Fibroblast of skin of left quadriceps (primary cell): ENCODE data around the gene KCNK1.

Experiments
- DNase-seq, 2 experiments: peaks; one replicate each; pipeline ENCODE4 v3.0.0-alpha.2; 2013; ENCODE audit warnings: low read depth in 2 of 2

KCNK1 gene

DNA sequence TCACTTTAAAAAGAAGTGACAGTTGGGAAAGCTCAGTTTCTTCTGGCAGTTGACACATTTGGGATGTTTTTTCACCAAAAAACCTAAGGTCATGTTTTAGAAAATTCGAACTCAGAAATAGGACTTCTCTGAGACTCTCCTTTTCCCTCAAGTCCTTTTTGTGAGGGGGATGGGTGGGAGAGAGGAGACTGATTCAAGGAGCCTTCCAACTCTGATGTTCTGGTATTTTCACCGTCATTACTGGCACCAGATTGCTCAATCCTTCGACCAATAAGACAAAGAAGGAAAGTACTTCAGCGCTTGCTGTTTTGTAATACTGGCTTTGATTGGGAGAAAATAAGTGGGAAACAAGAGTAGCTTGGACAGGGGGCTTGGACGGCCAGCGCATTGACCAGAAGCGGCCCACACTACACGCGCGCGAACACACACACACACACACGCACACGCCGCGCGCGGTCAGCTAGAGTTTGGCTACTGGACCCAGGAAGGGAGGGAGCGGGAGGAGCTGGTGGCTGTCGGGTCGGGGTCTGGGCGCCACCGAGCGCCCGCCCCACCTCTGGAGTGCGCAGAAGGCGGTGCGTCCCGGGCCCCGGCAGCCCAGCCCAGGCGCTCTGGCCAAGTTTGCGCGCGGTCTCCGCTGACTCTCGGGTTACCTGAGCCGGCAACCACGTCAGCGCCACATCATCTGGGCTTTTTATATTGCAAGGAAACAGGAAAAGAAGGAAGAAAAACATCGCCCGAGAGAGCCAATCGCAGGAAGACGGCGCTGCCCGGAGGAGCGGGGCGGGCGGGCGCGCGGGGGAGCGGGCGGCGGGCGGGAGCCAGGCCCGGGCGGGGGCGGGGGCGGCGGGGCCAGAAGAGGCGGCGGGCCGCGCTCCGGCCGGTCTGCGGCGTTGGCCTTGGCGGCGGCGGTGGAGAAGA lies at the start of gene KCNK1:
TSS of gene KCNK1 (plus strand) at position 855 of the 921 bp plus-strand sequence. CDS start at position 921, 66 bp downstream.
- peak; percentile 77 for DNase-seq

DNA sequence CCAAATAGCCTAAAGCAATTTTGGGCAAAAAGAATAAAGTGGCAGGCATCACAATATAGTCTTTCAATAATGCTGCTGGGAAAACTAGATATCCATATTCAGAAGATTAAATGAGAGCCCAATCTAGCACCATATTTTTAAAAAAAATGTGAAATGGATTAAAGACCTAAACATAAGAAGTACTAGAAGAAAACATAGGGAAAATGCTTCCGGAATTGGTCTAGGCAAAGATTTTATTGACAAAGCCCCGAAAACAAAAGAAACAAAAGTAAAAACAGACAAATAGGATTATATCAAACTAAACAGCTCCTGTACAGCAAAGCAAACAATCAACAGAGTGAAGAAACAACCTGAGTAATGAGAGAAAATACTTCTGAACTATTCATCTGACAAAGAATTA lies 48.6 kb upstream of the KCNK1 start:
- DNase-seq = no peak

DNA sequence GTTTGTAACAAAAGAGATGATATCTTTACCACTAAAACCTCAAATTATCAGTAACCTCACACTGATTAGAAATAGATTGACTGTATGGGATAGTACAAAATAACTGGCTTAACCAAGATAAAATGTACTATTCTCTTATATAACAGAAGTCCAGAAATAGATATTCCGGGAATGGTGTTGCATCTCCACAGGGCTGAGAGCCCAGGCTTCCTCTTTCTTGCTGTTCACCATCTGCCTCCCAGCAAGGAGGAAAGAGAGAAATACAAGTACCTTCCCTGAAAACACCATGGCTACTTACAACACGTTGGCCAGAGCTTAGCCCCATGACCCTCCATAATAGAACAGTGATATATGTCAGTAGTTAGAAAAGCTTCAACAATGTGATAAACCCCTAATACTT lies 47.0 kb upstream of the KCNK1 start:
- DNase-seq = no peak

- DNase-seq = peak; percentile 9 to 13
Measured at GRCh38 chr1:233569636-233570035, 44.3 kb upstream of the KCNK1 start.

DNA sequence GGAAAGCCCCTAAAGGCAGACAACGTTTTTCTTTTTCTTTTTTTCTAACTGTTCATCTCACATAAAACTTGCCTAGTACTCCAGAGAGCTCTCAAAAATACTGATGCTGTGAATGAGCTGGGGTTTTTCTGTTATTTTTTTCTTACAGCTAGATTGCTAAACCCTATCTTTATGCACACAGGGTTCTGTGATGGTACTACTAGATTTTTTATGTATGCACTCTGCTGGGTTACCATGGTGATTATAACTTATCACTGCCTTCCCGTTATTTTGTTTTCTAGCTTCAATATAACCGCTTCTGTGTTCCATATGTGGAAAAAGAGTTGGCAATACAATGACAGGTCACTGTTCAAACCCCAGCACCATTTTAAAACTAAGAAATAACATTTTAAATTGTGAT lies 43.7 kb upstream of the KCNK1 start:
- no peak for DNase-seq

DNA sequence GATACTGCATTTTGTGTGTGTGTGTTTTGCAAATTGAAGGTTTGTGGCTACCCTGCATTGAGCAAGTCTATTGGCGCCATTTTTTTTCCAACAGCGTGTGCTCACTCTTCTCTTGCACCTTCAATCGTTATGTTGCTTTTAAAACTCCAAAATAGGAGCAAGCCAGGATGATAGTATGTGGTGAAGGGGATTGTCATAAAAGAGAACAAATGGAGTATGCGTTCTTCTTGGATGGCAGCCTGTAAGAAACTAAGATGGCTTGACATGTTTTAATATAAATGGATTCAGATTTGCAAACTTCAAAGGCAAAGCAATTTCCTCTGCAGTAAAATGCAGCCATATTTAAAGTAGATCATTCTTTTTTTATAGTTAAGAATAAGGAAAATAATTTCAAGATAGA lies 43.2 kb upstream of the KCNK1 start:
- DNase-seq = no peak

GRCh38 chr1:233572896-233573295 lies 41.0 kb upstream of the KCNK1 start:
- DNase-seq = no peak

DNA sequence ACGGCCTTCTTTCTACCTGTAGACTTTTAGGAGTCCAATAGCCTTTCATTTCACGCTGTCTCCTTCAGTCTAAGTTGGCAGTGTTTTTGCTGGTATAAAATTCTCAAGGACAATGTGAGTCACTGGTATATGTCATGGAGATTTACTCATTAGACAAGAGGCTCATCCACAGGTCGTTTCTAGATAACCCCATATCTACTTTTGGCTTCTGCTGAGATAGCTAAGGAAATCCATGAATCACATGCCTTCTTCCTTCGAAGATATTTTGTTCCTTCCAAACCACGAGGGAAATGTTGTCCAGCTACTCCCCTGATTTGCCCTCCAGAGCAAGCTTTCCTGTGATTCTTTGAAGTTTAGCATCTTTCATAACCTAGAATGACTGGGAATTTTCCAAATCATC lies 38.5 kb upstream of the KCNK1 start:
- no peak for DNase-seq

- DNase-seq = no peak
Measured at GRCh38 chr1:233582439-233582838, 31.5 kb upstream of the KCNK1 start.

GRCh38 chr1:233584376-233584775 lies 29.5 kb upstream of the KCNK1 start:
- no peak for DNase-seq

GRCh38 chr1:233584931-233585330 lies 29.0 kb upstream of the KCNK1 start:
- DNase-seq = no peak

DNA sequence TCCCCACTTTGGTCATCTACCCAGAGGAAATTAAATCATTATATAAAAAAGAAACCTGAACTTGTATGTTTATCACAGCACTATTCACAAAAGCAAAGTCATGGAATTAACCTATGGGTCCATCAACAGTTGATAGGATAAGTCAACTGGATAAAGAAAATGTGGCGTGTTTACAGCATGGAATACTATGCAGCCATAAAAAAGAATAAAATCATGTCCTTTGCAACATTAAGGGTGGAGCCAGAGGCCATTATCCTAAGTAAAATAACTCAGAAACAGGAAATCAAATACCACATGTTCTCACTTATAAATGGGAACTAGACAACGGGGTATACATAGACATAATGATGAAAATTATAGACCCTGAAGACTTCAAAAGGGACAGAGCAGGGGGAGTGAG lies 27.6 kb upstream of the KCNK1 start:
- no peak for DNase-seq

GRCh38 chr1:233587196-233587595 lies 26.7 kb upstream of the KCNK1 start:
- no peak for DNase-seq

- no peak for DNase-seq
Measured at GRCh38 chr1:233587958-233588799, 25.7 kb upstream of the KCNK1 start.

DNA sequence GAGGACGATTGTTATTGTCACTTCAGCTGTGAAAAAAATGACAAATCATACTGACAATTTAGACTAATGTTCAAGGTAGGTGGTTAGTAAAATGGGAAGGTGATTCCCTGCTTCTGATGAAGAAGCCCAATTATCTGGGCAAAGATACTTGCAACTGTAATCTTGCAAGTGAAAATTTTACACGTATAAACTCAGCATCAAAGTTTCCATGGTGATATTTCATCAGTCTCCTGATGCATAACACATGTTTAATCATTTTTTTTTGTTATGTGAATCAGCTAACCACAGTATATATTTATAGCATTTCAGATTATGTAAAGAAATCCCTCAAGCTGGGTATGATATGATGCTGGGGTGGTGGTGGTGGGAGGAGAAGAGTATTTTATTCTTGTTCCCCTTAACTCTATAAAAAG lies 16.4 kb upstream of the KCNK1 start:
- peak; percentile 57 for DNase-seq

- DNase-seq = no peak
Measured at GRCh38 chr1:233598891-233599541, 14.9 kb upstream of the KCNK1 start.

DNA sequence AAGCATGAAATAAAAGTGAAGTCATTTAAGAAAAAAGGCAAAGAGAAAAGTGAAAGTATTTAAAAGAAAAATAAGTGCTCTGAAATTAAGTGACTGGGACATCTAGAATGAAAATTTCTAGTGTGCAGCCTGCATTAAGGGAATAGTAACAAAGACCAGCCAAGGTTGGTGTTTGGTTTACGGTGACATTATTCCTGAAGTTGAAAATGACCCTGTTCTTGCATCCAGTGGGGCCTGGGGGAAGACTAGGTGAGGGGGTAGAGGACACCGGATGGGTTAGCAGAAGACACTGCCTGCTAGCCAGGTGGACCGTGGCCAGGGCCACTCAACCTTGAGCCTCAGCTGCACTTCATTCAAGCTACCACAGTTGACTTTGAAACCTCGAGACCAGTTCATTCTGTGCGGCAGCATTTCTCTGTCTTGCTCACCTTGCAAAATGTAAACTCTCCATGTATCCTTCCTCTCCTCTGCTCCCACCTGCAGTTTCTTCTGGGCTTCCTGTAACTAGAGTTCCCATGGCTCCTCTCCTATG lies 14.3 kb upstream of the KCNK1 start:
- DNase-seq = no peak

GRCh38 chr1:233600488-233600887 lies 13.4 kb upstream of the KCNK1 start:
- no peak for DNase-seq

- peak in 1 of 2 experiments; percentile 31 for DNase-seq
Measured at GRCh38 chr1:233603478-233603877, 10.4 kb upstream of the KCNK1 start.

- peak in 1 of 2 experiments; percentile 33 for DNase-seq
Measured at GRCh38 chr1:233605205-233605604, 8.7 kb upstream of the KCNK1 start.

GRCh38 chr1:233606813-233607212 lies 7.1 kb upstream of the KCNK1 start:
- DNase-seq = no peak
